Uterus (tissue), 4 donors: ENCODE data around the gene RAB3GAP1. TPM values are rescaled to one million over a fixed set of nuclear protein-coding genes. Genes with fewer than 3 reads are reported as not detected.

Experiments
- DNase-seq, 2 donors: peaks; one replicate each; pipeline ENCODE4 v3.0.0-alpha.2; 2019 to 2020
- H3K27ac ChIP-seq, 2 donors: fragments of 200-600 bp; sonication (generic); 1 replicate in 1 of 2; 2 replicates in 1 of 2; pipeline ENCODE4 v1.5.1; 2016 to 2018
- H3K27me3 ChIP-seq, 2 donors: fragments of 200-600 bp; sonication (generic); one replicate each; pipeline ENCODE4 v1.5.1; 2018 to 2019; ENCODE audit warnings: control low read depth in 1 of 2
- H3K36me3 ChIP-seq, 2 donors: fragments of 200-600 bp; sonication (generic); one replicate each; pipeline ENCODE4 v1.5.1; 2019; ENCODE audit warnings: control low read depth in 1 of 2
- H3K4me1 ChIP-seq, 2 donors: fragments of 200-600 bp; sonication (generic); one replicate each; pipeline ENCODE4 v1.5.1; 2018 to 2019; ENCODE audit warnings: control low read depth in 1 of 2
- H3K4me3 ChIP-seq, 2 donors: fragments of 200-600 bp; sonication (generic); 1 replicate in 1 of 2; 2 replicates in 1 of 2; pipeline ENCODE4 v1.5.1; 2018 to 2019; ENCODE audit warnings: mild to moderate bottlenecking in 1 of 2
- H3K9me3 ChIP-seq, 2 donors: fragments of 200-600 bp; sonication (generic); one replicate each; pipeline ENCODE4 v1.5.1; 2019; ENCODE audit warnings: control low read depth in 1 of 2
- CTCF ChIP-seq, 4 experiments: fragments of 200-600 bp in 2 of 4; fragments of 450-650 bp in 2 of 4; sonication (generic) in 2 of 4; IDR thresholded peaks; one replicate each; pipeline ENCODE4 v1.5.1; 2016 to 2019; ENCODE audit warnings: antibody characterized with exemption in 4 of 4, mild to moderate bottlenecking in 2 of 4, moderate library complexity in 1 of 4
- POLR2A ChIP-seq, 2 donors: fragments of 450-650 bp; IDR thresholded peaks; one replicate each; pipeline ENCODE4 v1.6.1; 2016; ENCODE audit warnings: antibody characterized with exemption in 2 of 2, mild to moderate bottlenecking in 1 of 2, moderate library complexity in 1 of 2
- intact Hi-C: fragments of 100-400 bp; cut with DNase I; formaldehyde crosslinking; loops from one replicate; pipeline ENCODE4 v1.15.1; 2023; ENCODE audit warnings: low total_unique reads
- total RNA-seq, 4 donors: library from RNA; depleted of rRNA in 3 of 4; stranded (reverse); fragments of >200 nt in 3 of 4; gene quantifications; one replicate each; pipeline versions ENCODE4 v1.1.0 to v1.2.4, GENCODE V29; 2014 to 2023
- donor health status: DM: yes; HTN: yes; CAD: no.

Gene RAB3GAP1
- total RNA-seq, 4 donors from 2014 or later = 15.6 to 105 (median 47.8) TPM

DNA sequence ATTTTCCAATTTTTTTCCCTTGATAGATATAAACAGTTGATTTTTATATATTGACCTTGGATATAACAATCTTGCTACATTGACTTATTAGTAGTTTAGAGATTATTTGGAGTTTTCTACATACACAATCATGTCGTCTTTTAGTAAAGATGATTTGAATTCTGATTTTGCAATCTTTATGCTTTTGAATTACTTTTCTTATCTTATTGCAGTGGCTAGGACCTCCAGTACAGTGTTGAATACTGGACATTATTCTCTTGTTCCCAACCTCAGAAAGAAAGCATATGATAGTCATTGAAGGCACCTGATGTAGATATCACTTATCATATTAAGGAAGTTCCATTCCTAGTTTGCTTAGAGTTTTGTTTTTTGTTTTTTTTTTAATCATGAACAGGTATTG, 90.2 kb downstream of the RAB3GAP1 start:
- Histone ChIP-seq H3K27me3 (no peaks in the 10 kb centered on the region), H3K27ac (no peak overlapping the region), H3K4me3 (no peak overlapping the region), H3K9me3 (peaks cover 0 to 4% of the 10 kb centered on the region in 2 donors), H3K4me1 (no peaks in the 10 kb centered on the region), H3K36me3 (no peaks in the 10 kb centered on the region)
- TF ChIP-seq POLR2A (IDR thresholded peaks at IDR 0.05) = no peak
- TF ChIP-seq CTCF (IDR thresholded peaks at IDR 0.05) = no peak
- no peak for DNase-seq
- intact Hi-C loops = no loop called here

DNA sequence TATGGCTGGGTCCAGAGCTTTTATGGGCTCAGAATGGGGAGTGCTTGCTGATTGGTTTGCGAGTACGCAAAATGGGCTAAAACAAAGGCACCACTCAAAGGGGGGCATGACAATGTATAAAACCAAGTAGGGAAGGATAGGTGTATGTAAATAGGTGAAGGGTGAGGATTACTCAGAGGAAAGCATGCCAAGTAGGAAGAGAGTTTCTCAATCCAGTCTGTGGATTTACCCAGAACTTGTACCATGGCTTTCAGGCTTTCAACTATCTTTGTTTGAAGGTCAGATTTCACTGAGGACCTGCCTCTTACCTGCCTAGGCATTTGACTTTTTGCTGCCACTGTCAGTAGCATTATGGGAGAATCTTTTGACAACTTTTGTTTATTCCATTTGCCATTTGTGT, 92.3 kb downstream of the RAB3GAP1 start:
- no peak overlapping the region for H3K27ac ChIP-seq
- peaks cover 0 to 4% of the 10 kb centered on the region in 2 donors for H3K9me3 ChIP-seq
- H3K36me3 ChIP-seq = no peaks in the 10 kb centered on the region
- H3K27me3 ChIP-seq = no peaks in the 10 kb centered on the region
- no peak for DNase-seq
- H3K4me3 ChIP-seq = no peak overlapping the region
- no peaks in the 10 kb centered on the region for H3K4me1 ChIP-seq
- intact Hi-C loops = no loop called here
- TF ChIP-seq CTCF (IDR thresholded peaks at IDR 0.05) (no peak), POLR2A (IDR thresholded peaks at IDR 0.05) (no peak)

DNA sequence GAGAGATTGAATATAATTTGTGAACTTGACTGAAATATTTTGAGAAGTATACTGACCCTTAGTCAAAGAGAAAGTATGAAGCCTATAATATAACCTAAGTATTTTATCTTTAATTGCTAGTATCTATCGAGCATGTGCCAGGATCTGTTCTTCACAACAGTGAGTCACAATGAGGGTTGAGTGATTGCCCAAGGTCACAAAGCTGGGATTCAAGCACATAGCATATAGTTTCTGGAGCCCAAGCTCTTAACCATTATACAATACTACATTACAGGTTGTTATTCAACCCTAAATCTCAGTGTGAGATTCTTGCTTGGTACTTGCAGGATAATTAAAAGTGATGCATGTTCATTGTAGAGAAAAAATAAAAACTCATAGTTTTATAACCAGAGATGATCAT, 97.2 kb downstream of the RAB3GAP1 start:
- H3K27me3 ChIP-seq = no peaks in the 10 kb centered on the region
- no peak overlapping the region for H3K27ac ChIP-seq
- no peak for DNase-seq
- H3K36me3 ChIP-seq = no peaks in the 10 kb centered on the region
- intact Hi-C loops = no loop called here
- no peak overlapping the region for H3K4me3 ChIP-seq
- TF ChIP-seq CTCF (IDR thresholded peaks at IDR 0.05) = no peak
- no peak for TF ChIP-seq POLR2A (IDR thresholded peaks at IDR 0.05)
- no peaks in the 10 kb centered on the region for H3K4me1 ChIP-seq
- H3K9me3 ChIP-seq = no peaks in the 10 kb centered on the region

- no peaks in the 10 kb centered on the region for H3K36me3 ChIP-seq
- TF ChIP-seq POLR2A (IDR thresholded peaks at IDR 0.05) (no peak), CTCF (IDR thresholded peaks at IDR 0.05) (no peak)
- no peak overlapping the region for H3K27ac ChIP-seq
- no peak overlapping the region for H3K4me3 ChIP-seq
- H3K27me3 ChIP-seq = no peaks in the 10 kb centered on the region
- intact Hi-C loops = no loop called here
- H3K4me1 ChIP-seq = no peaks in the 10 kb centered on the region
- no peak for DNase-seq
- H3K9me3 ChIP-seq = no peaks in the 10 kb centered on the region
These were observed 98.6 kb downstream of the RAB3GAP1 start for GRCh38 chr2:135150725-135151124.

DNA sequence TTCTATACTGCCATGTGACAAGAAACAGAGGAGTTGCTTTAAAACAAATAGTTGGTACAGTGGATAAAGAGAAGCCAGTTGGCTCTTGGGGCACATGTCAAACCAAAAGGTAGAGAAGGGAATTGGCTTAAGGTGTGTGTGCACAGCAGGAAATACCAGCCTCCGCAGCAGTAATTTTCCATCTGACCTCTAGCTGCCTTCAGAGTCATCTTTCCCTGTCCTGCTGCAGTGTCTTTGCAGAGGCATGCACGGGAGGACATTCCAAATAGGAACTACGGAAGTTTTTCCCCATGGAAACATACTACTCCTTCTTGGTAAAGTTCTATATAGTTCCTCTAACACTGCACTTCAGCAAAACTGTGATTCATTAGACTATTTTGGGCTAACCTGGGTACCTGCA, 99.5 kb downstream of the RAB3GAP1 start:
- intact Hi-C loops = no loop called here
- no peak overlapping the region for H3K27ac ChIP-seq
- H3K4me3 ChIP-seq = no peak overlapping the region
- H3K9me3 ChIP-seq = no peaks in the 10 kb centered on the region
- no peak for TF ChIP-seq CTCF (IDR thresholded peaks at IDR 0.05)
- no peak for TF ChIP-seq POLR2A (IDR thresholded peaks at IDR 0.05)
- H3K27me3 ChIP-seq = no peaks in the 10 kb centered on the region
- H3K36me3 ChIP-seq = no peaks in the 10 kb centered on the region
- H3K4me1 ChIP-seq = no peaks in the 10 kb centered on the region
- DNase-seq = no peak
